SIG-M5 (cell line): ENCODE results near the gene DHRSX.
"Not testable (repeated sequence)": the region's sequence is repeated elsewhere in the genome, so short reads cannot be mapped to it uniquely, and the experiment has no call there.

Experiments
- DNase-seq: peaks from one replicate; lab custom pipeline; 2025; lab: John Stamatoyannopoulos, UW

The DHRSX gene

GRCh38 chrX:2263203-2263602, 237.6 kb downstream of the DHRSX start:
- DNase-seq: no peak

- DNase-seq: no peak
Measured at GRCh38 chrX:2262668-2263055, 238.1 kb downstream of the DHRSX start.

DNA sequence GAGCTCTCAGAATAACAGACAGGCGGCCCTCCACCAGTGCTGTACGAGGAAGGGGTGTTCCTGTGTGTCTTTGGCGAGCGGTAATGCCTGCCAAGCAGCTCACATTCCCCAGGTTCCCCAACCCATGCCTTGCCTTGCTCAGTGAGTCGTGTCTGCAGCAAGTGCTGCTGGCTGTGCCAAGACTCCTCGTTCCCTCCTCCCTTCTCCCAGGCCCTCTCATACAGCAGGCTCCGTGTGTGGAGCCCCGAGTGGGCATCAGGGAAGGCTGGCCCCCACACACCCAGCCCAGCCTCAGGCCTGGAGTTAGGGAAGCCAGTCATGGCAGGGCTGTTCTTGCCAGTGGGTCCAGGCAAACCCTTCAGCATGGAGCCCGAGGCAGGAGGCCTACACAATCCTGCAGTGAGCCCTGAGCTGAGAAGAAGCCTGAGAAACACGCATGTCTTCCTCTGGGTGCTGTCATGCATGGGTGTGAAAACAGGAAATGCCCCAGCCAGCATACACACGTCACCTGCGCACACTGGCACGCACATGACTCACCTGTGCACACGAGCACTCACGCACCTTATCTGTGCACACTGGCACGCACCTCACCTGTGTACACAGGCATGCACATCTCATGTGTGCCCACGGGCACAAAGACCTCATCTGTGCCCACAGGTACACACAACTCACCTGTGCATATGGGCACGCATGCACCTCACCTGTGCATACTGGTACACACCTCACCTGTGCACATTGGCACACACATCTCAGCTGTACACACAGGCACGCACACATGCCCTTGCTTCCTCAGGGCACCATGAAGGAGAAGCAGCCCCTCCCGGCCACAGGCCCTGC, 238.7 kb downstream of the DHRSX start:
- no peak for DNase-seq

DNA sequence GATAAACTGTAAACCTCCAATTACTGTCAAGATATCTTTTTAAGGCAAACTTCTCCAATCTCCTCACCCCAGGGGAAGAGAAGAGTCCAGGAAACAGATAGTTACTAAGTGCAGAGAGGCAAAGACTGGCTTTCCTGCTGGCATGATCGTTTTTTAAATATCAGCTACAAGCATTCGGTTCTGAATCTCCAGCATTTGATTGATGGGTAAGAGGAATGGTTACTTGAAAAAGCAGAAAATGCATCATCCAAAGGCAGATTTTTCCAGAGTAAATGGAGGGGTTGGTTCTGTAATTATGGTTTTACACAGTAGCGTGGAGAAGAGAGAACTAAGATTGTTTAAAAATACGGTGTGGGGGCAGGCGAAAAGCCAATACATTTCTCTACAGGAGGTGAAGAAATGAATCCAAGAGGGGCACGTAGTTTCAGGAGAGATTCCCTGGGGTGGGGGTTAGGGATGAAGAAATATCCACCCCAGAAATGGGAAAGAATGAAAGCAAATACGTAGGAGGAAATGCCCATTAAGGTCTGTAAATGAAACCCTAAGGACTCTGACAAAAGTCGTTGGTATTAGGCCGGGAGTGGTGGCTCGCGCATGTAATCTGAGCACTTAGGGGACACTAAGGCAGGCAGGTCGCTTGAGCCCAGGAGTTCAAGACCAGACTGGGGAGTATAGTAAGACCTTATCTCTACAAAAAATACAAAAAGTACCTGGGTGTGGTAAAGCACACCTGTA, 248.3 kb downstream of the DHRSX start:
- DNase-seq: no peak

GRCh38 chrX:2251211-2251610, 249.6 kb downstream of the DHRSX start:
- DNase-seq: no peak

DNA sequence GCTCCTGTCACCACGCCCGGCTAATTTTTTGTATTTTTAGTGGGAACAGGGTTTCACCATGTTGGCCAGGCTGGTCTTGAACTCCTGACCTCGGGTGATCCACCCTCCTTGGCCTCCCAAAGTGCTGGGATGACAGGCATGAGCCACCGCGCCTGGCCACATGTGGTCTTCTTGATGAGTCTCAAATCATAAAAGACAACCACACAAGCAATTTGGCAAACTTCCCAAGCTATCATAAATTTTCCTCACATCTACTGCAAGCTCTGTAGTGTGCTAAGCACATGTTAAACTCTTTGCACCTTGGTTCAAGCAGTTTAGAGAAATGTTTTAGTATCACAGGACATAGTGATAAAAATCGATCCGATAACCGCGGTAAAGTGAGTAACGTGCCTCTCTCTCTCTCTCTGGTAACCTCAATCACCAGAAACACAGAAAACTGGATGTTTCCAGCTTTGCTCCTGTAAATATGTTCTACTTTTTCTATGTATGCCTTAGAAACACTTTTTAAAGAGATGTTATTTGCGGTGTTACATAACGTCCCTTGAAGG, 256.8 kb downstream of the DHRSX start:
- DNase-seq: no peak

GRCh38 chrX:2242980-2243379, 257.8 kb downstream of the DHRSX start:
- DNase-seq: no peak

DNA sequence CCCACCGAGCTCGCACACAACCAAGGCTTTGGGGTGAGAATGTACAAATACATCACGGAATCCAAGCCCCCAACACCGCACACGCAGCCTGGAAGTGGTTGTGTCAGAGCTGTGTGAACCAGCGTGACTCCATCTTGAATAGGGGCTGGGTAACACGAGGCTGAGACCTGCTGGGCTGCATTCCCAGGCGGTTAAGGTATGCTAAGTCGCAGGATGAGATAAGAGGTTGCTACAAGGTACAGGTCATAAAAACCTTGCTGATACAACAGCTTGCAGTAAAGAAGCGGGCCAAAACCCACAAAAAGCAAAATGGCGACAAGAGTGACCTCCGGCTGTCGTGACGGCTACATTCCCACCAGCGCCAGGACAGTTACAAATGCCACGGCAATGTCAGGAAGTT, 258.4 kb downstream of the DHRSX start:
- DNase-seq: no peak

- DNase-seq: not testable (repeated sequence)
Measured at GRCh38 chrX:2241496-2241895, 259.3 kb downstream of the DHRSX start.

GRCh38 chrX:2240761-2241160, 260.0 kb downstream of the DHRSX start:
- not testable (repeated sequence) for DNase-seq

DNA sequence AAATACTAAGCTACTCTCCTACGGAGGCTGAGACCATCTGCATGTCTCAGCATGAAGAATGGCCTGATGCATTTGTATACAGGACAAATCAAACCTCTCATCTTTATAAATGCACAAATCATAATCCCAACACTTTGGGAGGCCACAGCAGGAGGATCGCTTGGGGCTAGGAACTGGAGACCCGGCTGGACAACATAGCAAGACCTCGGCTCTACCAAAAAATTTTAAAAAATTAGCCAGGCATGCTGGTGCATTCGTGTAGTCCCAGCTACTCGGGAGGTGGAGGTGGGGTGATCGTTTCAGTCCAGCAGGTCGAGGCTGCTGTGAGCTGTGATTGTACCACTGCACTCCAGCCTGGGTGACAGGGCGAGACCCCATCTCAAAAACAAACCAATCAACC, 262.8 kb downstream of the DHRSX start:
- DNase-seq: no peak

DNA sequence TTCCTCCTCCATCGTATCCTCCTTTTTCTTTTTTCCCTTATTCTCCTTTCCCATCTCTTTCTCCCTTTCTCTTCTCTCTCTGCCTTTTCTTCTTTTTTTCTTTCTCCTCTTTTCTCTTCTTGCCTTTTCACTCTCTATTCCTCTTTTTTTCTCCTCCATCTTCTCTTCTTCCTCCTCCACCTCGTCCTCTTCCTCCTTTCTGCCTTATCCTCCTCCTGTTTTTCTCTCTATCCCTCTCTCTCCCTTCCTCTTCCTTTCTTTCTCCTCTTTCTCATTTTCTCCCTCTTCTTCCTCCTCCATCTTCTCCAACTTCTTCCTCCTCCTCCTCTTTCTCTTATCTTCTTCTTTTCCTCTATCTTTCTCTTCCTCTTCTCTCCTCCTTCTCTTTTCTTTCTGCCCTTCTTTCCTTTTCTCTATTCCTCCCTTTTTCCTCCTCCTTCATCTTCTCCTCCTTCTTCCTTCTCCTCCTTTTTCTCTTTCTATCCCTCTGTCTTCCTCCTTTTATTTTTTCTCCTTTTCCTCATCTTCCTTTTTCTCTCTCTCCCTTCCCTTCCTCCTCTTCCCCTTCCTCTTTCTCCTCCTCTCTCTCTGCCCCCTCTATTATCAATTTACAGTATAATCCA, 269.1 kb downstream of the DHRSX start:
- DNase-seq: no peak

GRCh38 chrX:2230457-2230856, 270.3 kb downstream of the DHRSX start:
- no peak for DNase-seq

- no peak for DNase-seq
Measured at GRCh38 chrX:2228536-2228935, 272.2 kb downstream of the DHRSX start.

DNA sequence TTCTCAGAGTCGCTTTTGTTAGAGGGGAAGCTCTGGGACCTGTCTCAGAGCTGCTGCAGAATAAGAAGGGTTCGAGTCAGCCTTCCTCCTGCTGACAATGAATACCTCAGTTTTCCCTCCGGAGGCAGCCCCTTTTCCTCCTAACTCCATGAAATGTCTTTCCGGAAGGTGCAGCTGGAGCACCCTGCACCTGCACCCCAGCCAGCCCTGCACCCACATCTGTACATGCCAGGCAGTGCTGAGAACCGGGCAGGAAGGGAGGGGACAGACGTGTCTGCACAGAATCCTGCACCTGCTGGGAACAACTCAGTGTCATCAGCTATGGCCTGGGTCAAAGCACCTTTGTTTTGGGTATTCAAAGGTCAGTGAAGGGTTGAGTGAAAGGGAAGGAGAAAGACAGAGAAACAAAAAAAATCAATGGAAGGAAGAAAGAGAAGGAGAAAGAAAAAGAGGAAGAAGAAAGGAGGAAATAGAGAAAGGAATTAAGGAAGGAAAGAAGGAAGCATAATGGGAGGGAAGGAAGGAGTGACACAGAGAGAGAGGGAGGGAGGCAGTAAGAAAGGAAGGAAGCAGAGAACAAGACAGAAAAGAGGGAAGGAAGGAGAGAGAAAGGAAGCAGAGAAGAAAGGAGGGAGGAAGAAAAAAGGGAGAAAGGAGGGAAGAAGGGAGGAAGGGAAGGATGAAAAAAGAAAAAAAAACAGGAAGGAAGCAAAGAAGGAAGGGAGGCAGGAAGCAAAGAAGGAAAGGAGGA, 273.7 kb downstream of the DHRSX start:
- no peak for DNase-seq

GRCh38 chrX:2226182-2226581, 274.6 kb downstream of the DHRSX start:
- no peak for DNase-seq

DNA sequence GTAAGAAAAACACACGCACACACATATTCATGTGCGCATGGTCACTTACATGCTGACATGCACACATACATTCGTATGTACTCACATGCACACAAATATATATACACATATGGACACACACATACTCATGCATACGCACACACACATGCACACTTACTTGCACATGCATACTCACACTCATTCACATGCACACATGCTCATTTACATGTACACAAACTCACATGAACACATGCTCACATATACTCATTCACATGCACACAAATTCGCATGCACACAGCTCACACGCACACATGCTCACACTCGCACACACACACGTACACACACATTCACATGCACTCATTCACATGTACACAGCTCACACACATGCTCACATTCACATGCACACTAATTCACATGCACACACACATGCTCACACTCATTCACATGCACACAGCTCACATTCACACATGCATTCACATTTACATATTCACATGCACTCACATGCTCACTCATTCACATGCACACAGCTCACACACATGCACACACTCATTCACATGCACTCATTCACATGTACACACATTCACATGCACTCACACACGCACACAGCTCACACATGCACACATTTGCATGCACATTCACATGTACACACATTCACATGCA, 276.1 kb downstream of the DHRSX start:
- no peak for DNase-seq

DNA sequence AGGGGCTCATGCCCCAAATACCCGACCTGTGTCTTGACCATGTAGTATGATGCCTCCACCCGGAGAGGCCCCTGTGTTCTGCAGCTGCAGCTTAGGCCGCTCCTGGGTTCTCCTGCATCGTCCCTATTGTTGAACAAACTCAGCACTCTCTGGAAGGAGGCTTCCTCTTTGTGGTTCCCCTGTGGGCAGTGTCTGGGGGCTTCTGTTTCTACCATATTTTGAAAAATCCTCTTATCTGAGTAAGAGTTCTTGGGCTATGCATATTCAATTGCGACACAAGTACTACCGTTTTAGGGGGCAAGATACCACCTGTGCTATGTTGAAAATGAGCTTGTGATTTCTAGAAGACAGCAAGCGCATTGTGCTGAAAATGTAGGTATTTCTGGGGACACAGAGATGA, 276.6 kb downstream of the DHRSX start:
- no peak for DNase-seq

DNA sequence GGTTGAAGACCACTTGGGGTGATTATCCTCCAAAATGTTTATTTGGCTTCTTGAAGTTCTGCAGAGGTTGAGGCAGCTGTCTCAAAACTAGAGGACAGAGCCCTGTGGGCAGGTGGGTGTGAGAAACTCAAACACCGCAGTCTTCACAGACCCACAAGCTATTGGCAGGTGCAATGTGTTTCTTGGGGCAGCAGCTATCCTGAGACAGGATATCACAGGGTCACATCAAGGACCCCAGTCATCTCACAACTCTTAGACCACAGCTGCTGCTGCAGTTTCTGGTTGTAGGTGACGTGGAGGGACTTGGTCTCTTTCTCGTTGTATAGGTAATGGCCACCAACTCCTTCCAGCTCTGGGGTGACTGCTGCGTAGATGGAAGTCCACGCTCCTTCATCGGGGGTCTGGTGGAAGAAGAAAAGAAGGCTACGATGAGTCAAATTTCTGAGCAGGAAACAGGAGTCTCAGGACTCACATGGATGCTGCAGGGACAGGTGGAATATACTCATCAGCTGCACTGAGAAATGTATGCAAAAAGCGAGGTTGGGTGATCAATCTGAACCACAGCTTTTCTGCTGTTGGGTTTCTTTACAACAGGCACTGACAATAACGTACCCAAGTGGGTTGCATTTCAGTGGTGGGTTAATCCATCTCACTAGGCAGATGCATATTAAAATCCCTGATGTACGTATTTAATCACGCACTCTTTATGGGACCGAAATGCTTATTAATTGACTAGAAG, 279.8 kb downstream of the DHRSX start:
- no peak for DNase-seq

DNA sequence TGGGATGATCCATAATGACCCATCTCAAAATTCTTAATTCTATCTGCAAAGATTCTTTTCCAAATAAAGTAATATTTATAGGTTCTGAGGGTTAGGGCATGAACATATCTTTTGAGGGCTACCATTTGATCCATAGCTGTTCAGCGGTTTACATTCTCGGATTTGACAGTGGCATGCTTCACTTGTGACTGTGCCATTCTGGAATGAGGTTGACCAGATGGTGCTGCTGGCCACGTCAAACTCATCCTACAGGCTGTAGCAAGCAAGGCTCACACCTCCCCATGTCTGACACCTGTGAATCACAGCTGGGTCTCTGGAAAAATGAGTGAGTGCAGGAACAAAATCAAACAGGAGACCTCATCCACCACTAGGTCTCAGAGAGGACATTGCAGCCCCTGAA, 280.5 kb downstream of the DHRSX start:
- no peak for DNase-seq
